ENCODE results near the gene METAP1D. TPM values are rescaled to one million over a fixed set of nuclear protein-coding genes. Genes with fewer than 3 reads are reported as not detected.

Gene METAP1D
- total and polyA plus RNA-seq, 2 donors (not counting 3 experiments of a cell fraction or from before 2014, with no cell fraction given) = 4.2 to 8.1 TPM

GRCh38 chr2:172048508-172049503, 49.1 kb downstream of the METAP1D start:
- POLR2A ChIA-PET = no interaction called here

More at GRCh38 chr2:172048508-172049503, 49.1 kb downstream of the METAP1D start:
- BruUV-seq (replicated peaks) = no TSS peak
- intact Hi-C loops (cut with micrococcal nuclease) (no loop called here), dilution Hi-C loops (cut with MboI; ENCODE audit: extremely low pct_ligation_motif_present, low sequenced_read_pairs) (no loop called here)
- Histone ChIP-seq H3K27me3 (ENCODE audit: control insufficient read depth in 2 of 2, insufficient read depth in 2 of 2, low read length in 2 of 2) (no peaks in the 10 kb centered on the region), H4K20me1 (replicated peaks; ENCODE audit: control insufficient read depth, extremely low read depth, insufficient read depth, low read length) (no peaks in the 10 kb centered on the region), H2AFZ (ENCODE audit: low read depth, low read length) (no peak overlapping the region), H3K9me1 (replicated peaks; ENCODE audit: control insufficient read depth, extremely low read depth, insufficient read depth, low read length) (no peaks in the 10 kb centered on the region), H3K27ac (ENCODE audit: insufficient read depth, low read depth, low read length) (no peak overlapping the region), H3K79me2 (ENCODE audit: control insufficient read depth, insufficient read depth, low read length) (no peaks in the 10 kb centered on the region), H3K9ac (replicated peaks; ENCODE audit: extremely low read depth, insufficient read depth, low read length) (no peak overlapping the region), H3K9me3 (replicated peaks; ENCODE audit: control insufficient read depth, insufficient read depth, low read length) (no peaks in the 10 kb centered on the region), H3K4me3 (replicated peaks in 1 of 3; ENCODE audit: insufficient read depth in 1 of 3, low read depth in 1 of 3, low read length in 3 of 3) (no peak overlapping the region), H3K4me1 (ENCODE audit: control insufficient read depth, extremely low read depth, insufficient read depth, low read length) (peaks cover 10% of the 10 kb centered on the region), H3K4me2 (ENCODE audit: insufficient read depth, low read length) (no peak overlapping the region), H3K36me3 (ENCODE audit: control insufficient read depth in 2 of 2, extremely low read depth in 1 of 2, insufficient read depth in 2 of 2, low read length in 2 of 2) (no peaks in the 10 kb centered on the region)
- CTCF ChIA-PET = interaction anchor here (1.0 to 3.2 kb wide), 2 partner anchors 11 to 343 kb away, joined by 3 to 9 read pairs; no protein-coding TSS in a partner anchor
- FAIRE-seq (no peak), DNase-seq (ENCODE audit: low read depth, low spot score) (no peak)
- TF ChIP-seq EZH2 (IDR thresholded peaks at IDR 0.05; ENCODE audit: borderline replicate concordance, low read depth, low read length, severe bottlenecking) = no peak
- no peak for TF ChIP-seq GATA2 (IDR thresholded peaks at IDR 0.05; ENCODE audit: insufficient read depth, insufficient read length, low read depth, low read length)
- TF ChIP-seq MYC (IDR thresholded peaks at IDR 0.05; ENCODE audit: low read depth, low read length) = no peak
- TF ChIP-seq FOS (IDR thresholded peaks at IDR 0.05; ENCODE audit: borderline replicate concordance, insufficient read depth, low read length) = no peak
- TF ChIP-seq, protein P1, sequence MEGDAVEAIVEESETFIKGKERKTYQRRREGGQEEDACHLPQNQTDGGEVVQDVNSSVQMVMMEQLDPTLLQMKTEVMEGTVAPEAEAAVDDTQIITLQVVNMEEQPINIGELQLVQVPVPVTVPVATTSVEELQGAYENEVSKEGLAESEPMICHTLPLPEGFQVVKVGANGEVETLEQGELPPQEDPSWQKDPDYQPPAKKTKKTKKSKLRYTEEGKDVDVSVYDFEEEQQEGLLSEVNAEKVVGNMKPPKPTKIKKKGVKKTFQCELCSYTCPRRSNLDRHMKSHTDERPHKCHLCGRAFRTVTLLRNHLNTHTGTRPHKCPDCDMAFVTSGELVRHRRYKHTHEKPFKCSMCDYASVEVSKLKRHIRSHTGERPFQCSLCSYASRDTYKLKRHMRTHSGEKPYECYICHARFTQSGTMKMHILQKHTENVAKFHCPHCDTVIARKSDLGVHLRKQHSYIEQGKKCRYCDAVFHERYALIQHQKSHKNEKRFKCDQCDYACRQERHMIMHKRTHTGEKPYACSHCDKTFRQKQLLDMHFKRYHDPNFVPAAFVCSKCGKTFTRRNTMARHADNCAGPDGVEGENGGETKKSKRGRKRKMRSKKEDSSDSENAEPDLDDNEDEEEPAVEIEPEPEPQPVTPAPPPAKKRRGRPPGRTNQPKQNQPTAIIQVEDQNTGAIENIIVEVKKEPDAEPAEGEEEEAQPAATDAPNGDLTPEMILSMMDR (IDR thresholded peaks at IDR 0.05; ENCODE audit: extremely low read depth in 1 of 2, insufficient read depth in 1 of 2, low read depth in 1 of 2, low read length in 2 of 2) = no peak
- no peak for TF ChIP-seq POLR2A (IDR thresholded peaks at IDR 0.05; ENCODE audit: low read depth, low read length)
- no peak for TF ChIP-seq MAX (IDR thresholded peaks at IDR 0.05; ENCODE audit: insufficient read depth, insufficient read length)
- no peak for TF ChIP-seq JUN (IDR thresholded peaks at IDR 0.05; ENCODE audit: borderline replicate concordance, insufficient read depth, insufficient read length, low read depth)
- TF ChIP-seq POLR2AphosphoS5 (IDR thresholded peaks at IDR 0.05; ENCODE audit: insufficient read depth, low read depth, low read length) = no peak

Data from endothelial cell of umbilical vein (primary cell).